HepG2 (cell line): ENCODE results near the gene LIN28B. TPM values are rescaled to one million over a fixed set of nuclear protein-coding genes. Genes with fewer than 3 reads are reported as not detected.

Experiments used
- DZIP1 ChIP-seq: sonication (generic); formaldehyde crosslinking; IDR thresholded peaks from 2 replicates; pipeline ENCODE4 v1.5.0; 2020; ENCODE audit warnings: mild to moderate bottlenecking, missing genetic modification reagents
- EP300 ChIP-seq, 3 experiments: sonication (generic) in 1 of 3; formaldehyde crosslinking in 1 of 3; IDR thresholded peaks; 2 replicates each; pipeline versions ENCODE4 v1.5.1 to v1.6.1; 2011 to 2020; ENCODE audit warnings: low read depth in 2 of 3, low read length in 2 of 3, borderline replicate concordance in 1 of 3, improper control_type of control experiment in 1 of 3, mild to moderate bottlenecking in 1 of 3, missing genetic modification reagents in 1 of 3, moderate library complexity in 1 of 3
- FOXA3 ChIP-seq: IDR thresholded peaks from 2 replicates; pipeline ENCODE4 v1.6.1; 2016; ENCODE audit warnings: missing genetic modification reagents, missing compliant biosample characterization
- GATAD2A ChIP-seq: IDR thresholded peaks from 2 replicates; pipeline ENCODE4 v1.6.1; 2016
- HNF4A ChIP-seq: sonication (generic); formaldehyde crosslinking; IDR thresholded peaks from 2 replicates; pipeline ENCODE4 v1.4.0; 2020; ENCODE audit warnings: missing genetic modification reagents
- KLF13 ChIP-seq: sonication (generic); formaldehyde crosslinking; IDR thresholded peaks from 2 replicates; pipeline ENCODE4 v1.4.0; 2020; ENCODE audit warnings: mild to moderate bottlenecking, missing genetic modification reagents
- NCOR1 ChIP-seq: fragments of 200-600 bp; sonication (generic); IDR thresholded peaks from 2 replicates; pipeline ENCODE4 v1.7.0; 2017; ENCODE audit warnings: antibody characterized with exemption, low read length, borderline replicate concordance
- NR2F2 ChIP-seq: IDR thresholded peaks from 2 replicates; pipeline ENCODE4 v1.6.1; 2012; ENCODE audit warnings: low read depth, inconsistent platforms, borderline replicate concordance
- PPARG ChIP-seq: conservative IDR thresholded peaks from 2 replicates; pipeline ENCODE4 v1.6.1; 2016; ENCODE audit warnings: missing biosample characterization, missing genetic modification reagents
- SNAPC4 ChIP-seq: sonication (generic); formaldehyde crosslinking; IDR thresholded peaks from 2 replicates; pipeline ENCODE4 v1.4.0; 2020; ENCODE audit warnings: mild to moderate bottlenecking, missing genetic modification reagents
- YEATS2 ChIP-seq: sonication (generic); formaldehyde crosslinking; IDR thresholded peaks from 2 replicates; pipeline ENCODE4 v1.4.0; 2020; ENCODE audit warnings: missing genetic modification reagents, borderline replicate concordance
- ZBTB39 ChIP-seq: sonication (generic); formaldehyde crosslinking; IDR thresholded peaks from 2 replicates; pipeline ENCODE4 v1.5.0; 2020; ENCODE audit warnings: missing genetic modification reagents
- ZMYM4 ChIP-seq: sonication (generic); formaldehyde crosslinking; IDR thresholded peaks from 2 replicates; pipeline ENCODE4 v1.8.1; 2023; ENCODE audit warnings: mild to moderate bottlenecking, missing genetic modification reagents
- ZNF280D ChIP-seq: sonication (generic); formaldehyde crosslinking; IDR thresholded peaks from 2 replicates; pipeline ENCODE4 v1.5.1; 2020; ENCODE audit warnings: mild to moderate bottlenecking, missing genetic modification reagents
- ZNF3 ChIP-seq: IDR thresholded peaks from 2 replicates; pipeline ENCODE4 v1.7.0; 2017; ENCODE audit warnings: inconsistent platforms
- ZNF546 ChIP-seq: sonication (generic); formaldehyde crosslinking; conservative IDR thresholded peaks from 2 replicates; pipeline ENCODE4 v1.8.1; 2023; ENCODE audit warnings: mild to moderate bottlenecking, missing genetic modification reagents
- ZNF883 ChIP-seq: sonication (generic); formaldehyde crosslinking; IDR thresholded peaks from 2 replicates; pipeline ENCODE4 v1.5.1; 2020; ENCODE audit warnings: mild to moderate bottlenecking, missing genetic modification reagents; ENCODE audit errors: not compliant biosample characterization
- polyA plus RNA-seq, 8 experiments: library from polyadenylated mRNA; depleted of rRNA in 3 of 8; stranded (reverse) in 7 of 8; unstranded in 1 of 8; fragments of >200 nt; fragmentation: Illumina TruSeq in 4 of 8; extraction: Trizol in 4 of 8; gene quantifications; 2 replicates each; pipeline versions ENCODE4 v1.2.1 to v1.2.3, GENCODE V29; 2011 to 2016; ENCODE audit warnings: low read depth in 4 of 8, missing spikeins in 1 of 8, mixed read lengths in 1 of 8; ENCODE audit not compliant: insufficient read depth in 1 of 8
- total RNA-seq, 5 experiments: library from RNA; depleted of rRNA; stranded (reverse); fragments of >200 nt; fragmentation: Illumina TruSeq; extraction: Trizol; gene quantifications; 2 replicates each; pipeline ENCODE4 v1.2.3, GENCODE V29; 2016; ENCODE audit warnings: low read depth in 1 of 5

LIN28B gene
- total and polyA plus RNA-seq, 2 of the 13 experiments (the other 11 are each of a cell fraction or from before 2014, with no cell fraction given), result 14.5 to 56.8 TPM

GRCh38 chr6:105035299-105035698 is 78.4 kb downstream of the LIN28B start (continued):
- TF ChIP-seq YEATS2 (CRISPR knock-in tag) (no peak), GATAD2A (0 out of 2 replicates have a peak, but pooled peaks have one; percentile 20), PPARG (peak; percentile 45; the same call in 1 of the 2 replicates), NR2F2 (peak; percentile 93), NCOR1 (peak; percentile 47; the same call in 1 of the 2 replicates), ZNF280D (CRISPR knock-in tag) (no peak), DZIP1 (CRISPR knock-in tag) (no peak), ZNF3 (CRISPR knock-in tag) (no peak), ZNF883 (no peak), ZMYM4 (CRISPR knock-in tag) (peak; percentile 20; the same call in 1 of the 2 replicates), ZNF546 (CRISPR knock-in tag) (no peak), EP300 (IDR thresholded peaks at IDR 0.05; ENCODE audit: low read depth in 2 of 2, low read length in 2 of 2) (peak in 1 of 2 experiments; percentile 41; a peak in 1 of 4 replicates), EP300 (CRISPR knock-in tag; IDR thresholded peaks at IDR 0.05; ENCODE audit: borderline replicate concordance) (no peak), ZBTB39 (CRISPR knock-in tag) (no peak), FOXA3 (0 out of 2 replicates have a peak, but pooled peaks have one; percentile 18), SNAPC4 (CRISPR knock-in tag) (no peak), HNF4A (CRISPR knock-in tag) (peak; percentile 47), KLF13 (CRISPR knock-in tag) (no peak)
